WTC11 (cell line): ENCODE measurements around the gene CDH12. TPM values are rescaled to one million over a fixed set of nuclear protein-coding genes. Genes with fewer than 3 reads are reported as not detected.

Experiments used
- ATAC-seq: fragments of 200-7000 bp; cut with Tn5 transposase; 2 replicates; pipeline ENCODE4 v1.10.0; 2021; ENCODE audit warnings: mild to moderate bottlenecking, moderate library complexity
- CTCF ChIA-PET: fragments of 300-600 bp; sonication (Branson Sonifier 250); formaldehyde crosslinking; loops from one replicate; lab custom pipeline; 2021; ENCODE audit warnings: antibody characterized with exemption; lab: Charles Lee
- POLR2A ChIA-PET: fragments of 350-600 bp; sonication (Branson Sonifier 250); formaldehyde crosslinking; loops from one replicate; lab custom pipeline; 2021; ENCODE audit warnings: antibody characterized with exemption; lab: Charles Lee
- DNase-seq: peaks from one replicate; pipeline ENCODE4 v3.0.0; 2021; ENCODE audit warnings: low spot score
- H3K27ac Mint-ChIP-seq: 2 replicates; pipeline ENCODE4 v1.8.0; 2021; ENCODE audit warnings: mixed read lengths
- H3K27me3 Mint-ChIP-seq: 2 replicates; pipeline ENCODE4 v1.8.0; 2021; ENCODE audit warnings: low read depth, mild to moderate bottlenecking, moderate library complexity, mixed read lengths
- H3K36me3 Mint-ChIP-seq: 2 replicates; pipeline ENCODE4 v1.8.0; 2021; ENCODE audit warnings: mixed read lengths
- H3K4me1 Mint-ChIP-seq: 2 replicates; pipeline ENCODE4 v1.8.0; 2022; ENCODE audit warnings: mixed read lengths
- H3K4me3 Mint-ChIP-seq: 2 replicates; pipeline ENCODE4 v1.8.0; 2021; ENCODE audit warnings: mild to moderate bottlenecking, moderate library complexity, mixed read lengths
- H3K9me3 Mint-ChIP-seq: 2 replicates; pipeline ENCODE4 v1.8.0; 2021; ENCODE audit warnings: mixed read lengths
- ATF3 ChIP-seq: sonication (generic); formaldehyde crosslinking; conservative IDR thresholded peaks from 2 replicates; pipeline ENCODE4 v1.8.1; 2022; ENCODE audit warnings: mild to moderate bottlenecking, missing genetic modification reagents
- CTCF ChIP-seq: fragments of 200-600 bp; IDR thresholded peaks from 2 replicates; pipeline ENCODE4 v1.8.0; 2022; ENCODE audit warnings: antibody characterized with exemption
- ERG ChIP-seq: fragments of 250-450 bp; sonication (Bioruptor Pico); IDR thresholded peaks from 2 replicates; pipeline ENCODE4 v1.8.0; 2021; ENCODE audit warnings: mild to moderate bottlenecking
- ETV6 ChIP-seq: sonication (generic); formaldehyde crosslinking; IDR thresholded peaks from 2 replicates; pipeline ENCODE4 v1.8.1; 2022; ENCODE audit warnings: mild to moderate bottlenecking, missing genetic modification reagents
- FOXJ3 ChIP-seq: sonication (generic); formaldehyde crosslinking; IDR thresholded peaks from 2 replicates; pipeline ENCODE4 v1.9.0; 2021; ENCODE audit warnings: missing genetic modification reagents, mild to moderate bottlenecking, borderline replicate concordance
- FOXK1 ChIP-seq: sonication (generic); formaldehyde crosslinking; IDR thresholded peaks from 2 replicates; pipeline ENCODE4 v1.8.0; 2022; ENCODE audit warnings: mild to moderate bottlenecking, moderate library complexity, missing genetic modification reagents
- HMGA2 ChIP-seq: fragments of 250-450 bp; sonication (Bioruptor Pico); IDR thresholded peaks from 2 replicates; pipeline ENCODE4 v1.4.0; 2021; ENCODE audit warnings: mild to moderate bottlenecking, moderate library complexity
- IRF2 ChIP-seq: sonication (generic); formaldehyde crosslinking; IDR thresholded peaks from 2 replicates; pipeline ENCODE4 v1.8.0; 2022; ENCODE audit warnings: low read depth, missing genetic modification reagents, borderline replicate concordance
- NFATC4 ChIP-seq: fragments of 250-450 bp; sonication (Bioruptor Pico); IDR thresholded peaks from 2 replicates; pipeline ENCODE4 v1.9.0; 2021; ENCODE audit warnings: mild to moderate bottlenecking
- NFYB ChIP-seq: sonication (generic); formaldehyde crosslinking; conservative IDR thresholded peaks from 2 replicates; pipeline ENCODE4 v1.8.0; 2022; ENCODE audit warnings: low read depth, missing genetic modification reagents
- NR1H2 ChIP-seq: sonication (generic); formaldehyde crosslinking; IDR thresholded peaks from 2 replicates; pipeline ENCODE4 v1.9.0; 2021; ENCODE audit warnings: mild to moderate bottlenecking, moderate library complexity, missing genetic modification reagents
- PREB ChIP-seq: sonication (generic); formaldehyde crosslinking; IDR thresholded peaks from 2 replicates; pipeline ENCODE4 v1.8.1; 2022; ENCODE audit warnings: mild to moderate bottlenecking, missing genetic modification reagents, moderate library complexity, borderline replicate concordance
- PRRX2 ChIP-seq: fragments of 250-450 bp; sonication (Bioruptor Pico); IDR thresholded peaks from 2 replicates; pipeline ENCODE4 v1.8.0; 2021; ENCODE audit warnings: mild to moderate bottlenecking
- RORB ChIP-seq: fragments of 250-450 bp; sonication (Bioruptor Pico); IDR thresholded peaks from 2 replicates; pipeline ENCODE4 v1.9.0; 2021; ENCODE audit warnings: mild to moderate bottlenecking
- SMAD3 ChIP-seq: sonication (generic); formaldehyde crosslinking; IDR thresholded peaks from 2 replicates; pipeline ENCODE4 v1.8.0; 2022; ENCODE audit warnings: missing genetic modification reagents, mild to moderate bottlenecking, borderline replicate concordance
- SP1 ChIP-seq: sonication (generic); formaldehyde crosslinking; conservative IDR thresholded peaks from 2 replicates; pipeline ENCODE4 v1.8.1; 2022; ENCODE audit warnings: missing genetic modification reagents
- STAT6 ChIP-seq: sonication (generic); formaldehyde crosslinking; conservative IDR thresholded peaks from 2 replicates; pipeline ENCODE4 v1.8.1; 2023; ENCODE audit warnings: mild to moderate bottlenecking, low read depth, missing genetic modification reagents, moderate library complexity
- TEAD1 ChIP-seq: sonication (generic); formaldehyde crosslinking; IDR thresholded peaks from 2 replicates; pipeline ENCODE4 v1.8.0; 2022; ENCODE audit warnings: mild to moderate bottlenecking, missing genetic modification reagents
- TEAD4 ChIP-seq: sonication (generic); formaldehyde crosslinking; IDR thresholded peaks from 2 replicates; pipeline ENCODE4 v1.8.0; 2022; ENCODE audit warnings: mild to moderate bottlenecking, missing genetic modification reagents
- TP53 ChIP-seq: sonication (generic); formaldehyde crosslinking; IDR thresholded peaks from 2 replicates; pipeline ENCODE4 v1.8.1; 2023; ENCODE audit warnings: mild to moderate bottlenecking, missing genetic modification reagents
- USF1 ChIP-seq: sonication (generic); formaldehyde crosslinking; IDR thresholded peaks from 2 replicates; pipeline ENCODE4 v1.8.0; 2022; ENCODE audit warnings: mild to moderate bottlenecking, missing genetic modification reagents
- ZBTB21 ChIP-seq: sonication (generic); formaldehyde crosslinking; IDR thresholded peaks from 2 replicates; pipeline ENCODE4 v1.8.1; 2023; ENCODE audit warnings: mild to moderate bottlenecking, missing genetic modification reagents, borderline replicate concordance
- ZNF232 ChIP-seq: sonication (generic); formaldehyde crosslinking; IDR thresholded peaks from 2 replicates; pipeline ENCODE4 v1.8.0; 2022; ENCODE audit warnings: mild to moderate bottlenecking, missing genetic modification reagents
- ZNF416 ChIP-seq: fragments of 250-450 bp; sonication (Bioruptor Pico); IDR thresholded peaks from 2 replicates; pipeline ENCODE4 v1.9.0; 2021; ENCODE audit warnings: mild to moderate bottlenecking, inconsistent platforms
- ZSCAN18 ChIP-seq: fragments of 250-450 bp; sonication (Bioruptor Pico); IDR thresholded peaks from 2 replicates; pipeline ENCODE4 v2.1.2; 2022; ENCODE audit warnings: mild to moderate bottlenecking, moderate library complexity
- total RNA-seq: library from RNA; stranded (reverse); gene quantifications from 3 replicates; pipeline ENCODE4 v1.2.3, GENCODE V29; 2021

The CDH12 gene
- total RNA-seq, 1 experiment from 2014 or later, result not detected

- Mint-ChIP-seq H3K36me3 (no peaks in the 10 kb centered on the region), H3K4me1 (no peaks in the 10 kb centered on the region), H3K27me3 (no peaks in the 10 kb centered on the region), H3K4me3 (no peak overlapping the region), H3K9me3 (peaks cover 7% of the 10 kb centered on the region), H3K27ac (no peak overlapping the region)
- ChIA-PET CTCF (no interaction called here), POLR2A (no interaction called here)
- no peak for DNase-seq
- TF ChIP-seq SP1 (no peak), SMAD3 (CRISPR knock-in tag) (no peak), TEAD4 (CRISPR knock-in tag) (no peak), TP53 (CRISPR knock-in tag) (no peak), ZBTB21 (CRISPR knock-in tag) (no peak), CTCF (no peak), NFYB (CRISPR knock-in tag) (no peak), ZNF416 (no peak), USF1 (no peak), TEAD1 (no peak), FOXK1 (CRISPR knock-in tag) (no peak), ZNF232 (no peak), ATF3 (CRISPR knock-in tag) (no peak)
- no peak for ATAC-seq
These were observed 1148.0 kb downstream of the CDH12 start for GRCh38 chr5:21704974-21705668.

GRCh38 chr5:21701317-21701716, 1151.8 kb downstream of the CDH12 start:
- ATAC-seq (no peak), DNase-seq (no peak)
- CTCF ChIA-PET, result no interaction called here
- no peak for TF ChIP-seq PRRX2
- TF ChIP-seq STAT6 (CRISPR knock-in tag), result no peak
- no peak for TF ChIP-seq FOXJ3 (CRISPR knock-in tag)
- no peak for TF ChIP-seq HMGA2 (CRISPR knock-in tag)
- no peak for TF ChIP-seq NFATC4 (CRISPR knock-in tag)
- no peak for TF ChIP-seq ETV6 (CRISPR knock-in tag)
- TF ChIP-seq PREB (CRISPR knock-in tag), result no peak
- no peak for TF ChIP-seq ZNF416
- no peak for TF ChIP-seq TEAD1
- no peak for TF ChIP-seq ZSCAN18 (CRISPR knock-in tag)
- TF ChIP-seq RORB (CRISPR knock-in tag), result no peak
- no peak for TF ChIP-seq ERG
- TF ChIP-seq IRF2, result no peak
- no peak for TF ChIP-seq NR1H2 (CRISPR knock-in tag)
- H3K4me3 Mint-ChIP-seq, result no peak overlapping the region
- POLR2A ChIA-PET, result no interaction called here
- peaks cover 7% of the 10 kb centered on the region for H3K9me3 Mint-ChIP-seq
- no peaks in the 10 kb centered on the region for H3K36me3 Mint-ChIP-seq
- no peaks in the 10 kb centered on the region for H3K27me3 Mint-ChIP-seq
- H3K27ac Mint-ChIP-seq, result no peak overlapping the region
- H3K4me1 Mint-ChIP-seq, result no peaks in the 10 kb centered on the region
